Measurements from ENCODE around the gene CREB5.

CREB5 gene

DNA sequence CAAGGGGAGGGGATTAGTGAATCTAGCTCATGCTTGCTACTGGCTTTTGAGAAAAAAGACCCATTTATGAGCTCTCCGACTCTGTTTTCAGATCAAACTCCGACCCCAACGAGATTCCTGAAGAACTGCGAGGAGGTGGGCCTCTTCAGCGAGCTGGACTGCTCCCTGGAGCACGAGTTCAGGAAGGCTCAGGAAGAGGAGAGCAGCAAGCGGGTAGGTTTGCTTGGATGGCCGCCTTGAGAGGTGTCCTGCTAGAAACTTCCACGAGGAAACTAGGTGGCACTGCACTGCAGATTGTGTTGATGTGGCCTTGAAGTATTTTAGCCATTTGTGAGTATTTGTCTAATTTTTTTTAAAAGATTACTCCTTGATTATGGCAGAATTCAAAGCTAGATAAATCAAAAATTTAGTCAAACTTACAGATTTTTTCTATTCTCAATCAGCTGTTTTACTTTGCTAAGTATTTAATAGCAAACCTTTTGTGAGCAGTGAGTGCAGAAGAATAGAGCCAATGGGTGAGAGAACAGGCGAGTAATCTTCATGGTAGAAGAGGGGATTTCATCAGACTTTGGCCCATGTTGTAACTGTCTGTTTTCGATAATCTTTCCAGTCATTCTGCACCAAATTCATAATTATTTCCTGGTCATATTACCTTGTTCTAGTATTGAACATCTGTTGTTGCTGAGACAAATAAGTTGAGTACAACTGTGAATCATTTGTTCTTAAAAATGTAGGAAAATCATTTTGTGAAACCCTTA, 95.4 kb downstream of the CREB5 start:
- no peak for TF ChIP-seq SIN3A (IDR thresholded peaks at IDR 0.05; ENCODE audit: borderline replicate concordance, insufficient read depth, low read length)
- TF ChIP-seq TAF1 (IDR thresholded peaks at IDR 0.05; ENCODE audit: borderline replicate concordance, insufficient read depth, low read length): no peak
- no peak for TF ChIP-seq FOXP2 (optimal IDR thresholded peaks at IDR 0.05; ENCODE audit: borderline replicate concordance, extremely low read depth, extremely low read length, insufficient read depth)
- no peak for TF ChIP-seq POLR2AphosphoS5 (IDR thresholded peaks at IDR 0.05; ENCODE audit: low read depth, low read length)
- TF ChIP-seq, protein P1, sequence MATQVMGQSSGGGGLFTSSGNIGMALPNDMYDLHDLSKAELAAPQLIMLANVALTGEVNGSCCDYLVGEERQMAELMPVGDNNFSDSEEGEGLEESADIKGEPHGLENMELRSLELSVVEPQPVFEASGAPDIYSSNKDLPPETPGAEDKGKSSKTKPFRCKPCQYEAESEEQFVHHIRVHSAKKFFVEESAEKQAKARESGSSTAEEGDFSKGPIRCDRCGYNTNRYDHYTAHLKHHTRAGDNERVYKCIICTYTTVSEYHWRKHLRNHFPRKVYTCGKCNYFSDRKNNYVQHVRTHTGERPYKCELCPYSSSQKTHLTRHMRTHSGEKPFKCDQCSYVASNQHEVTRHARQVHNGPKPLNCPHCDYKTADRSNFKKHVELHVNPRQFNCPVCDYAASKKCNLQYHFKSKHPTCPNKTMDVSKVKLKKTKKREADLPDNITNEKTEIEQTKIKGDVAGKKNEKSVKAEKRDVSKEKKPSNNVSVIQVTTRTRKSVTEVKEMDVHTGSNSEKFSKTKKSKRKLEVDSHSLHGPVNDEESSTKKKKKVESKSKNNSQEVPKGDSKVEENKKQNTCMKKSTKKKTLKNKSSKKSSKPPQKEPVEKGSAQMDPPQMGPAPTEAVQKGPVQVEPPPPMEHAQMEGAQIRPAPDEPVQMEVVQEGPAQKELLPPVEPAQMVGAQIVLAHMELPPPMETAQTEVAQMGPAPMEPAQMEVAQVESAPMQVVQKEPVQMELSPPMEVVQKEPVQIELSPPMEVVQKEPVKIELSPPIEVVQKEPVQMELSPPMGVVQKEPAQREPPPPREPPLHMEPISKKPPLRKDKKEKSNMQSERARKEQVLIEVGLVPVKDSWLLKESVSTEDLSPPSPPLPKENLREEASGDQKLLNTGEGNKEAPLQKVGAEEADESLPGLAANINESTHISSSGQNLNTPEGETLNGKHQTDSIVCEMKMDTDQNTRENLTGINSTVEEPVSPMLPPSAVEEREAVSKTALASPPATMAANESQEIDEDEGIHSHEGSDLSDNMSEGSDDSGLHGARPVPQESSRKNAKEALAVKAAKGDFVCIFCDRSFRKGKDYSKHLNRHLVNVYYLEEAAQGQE (IDR thresholded peaks at IDR 0.05; ENCODE audit: insufficient read depth in 1 of 2, low read depth in 2 of 2, low read length in 2 of 2): no peak

DNA sequence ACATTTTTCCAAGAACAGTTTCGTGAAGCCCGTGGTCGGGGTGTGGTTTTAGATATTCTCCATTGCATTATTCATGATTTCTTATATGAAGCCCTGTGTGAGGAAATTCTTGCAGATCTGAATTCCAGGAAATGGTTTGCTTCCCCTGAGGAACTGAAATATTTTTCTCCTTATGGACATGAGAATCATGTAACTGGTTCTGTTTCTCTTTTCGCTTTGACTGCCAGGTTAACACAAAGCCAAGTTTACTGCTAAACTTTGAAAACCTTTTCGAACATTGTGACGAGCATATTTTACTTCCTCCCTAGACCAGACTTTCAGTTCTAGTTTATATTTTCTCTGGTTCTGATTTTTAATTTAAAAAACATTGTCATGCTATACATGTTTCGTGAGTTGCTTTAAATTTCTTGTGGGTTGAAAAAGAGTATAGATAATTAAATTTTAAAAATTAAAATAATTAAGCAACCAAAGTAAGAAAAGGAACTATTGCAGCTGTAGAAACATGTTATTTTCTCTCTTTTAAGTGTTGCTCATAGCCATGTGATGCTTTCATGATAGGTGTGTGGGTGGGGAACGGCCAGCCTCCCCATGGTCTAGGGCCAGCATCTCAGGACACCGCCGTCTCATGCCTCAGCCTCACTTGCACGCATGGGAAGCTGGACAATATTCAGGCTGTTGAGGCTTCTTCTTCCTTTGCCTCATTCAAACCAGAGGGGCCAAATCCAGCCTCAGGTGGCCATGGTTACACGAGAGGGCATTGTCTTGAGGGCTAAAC, 97.1 kb downstream of the CREB5 start:
- TF ChIP-seq TAF1 (IDR thresholded peaks at IDR 0.05; ENCODE audit: borderline replicate concordance, insufficient read depth, low read length) (no peak), FOXP2 (optimal IDR thresholded peaks at IDR 0.05; ENCODE audit: borderline replicate concordance, extremely low read depth, extremely low read length, insufficient read depth) (no peak), POLR2AphosphoS5 (IDR thresholded peaks at IDR 0.05; ENCODE audit: low read depth, low read length) (no peak)

DNA sequence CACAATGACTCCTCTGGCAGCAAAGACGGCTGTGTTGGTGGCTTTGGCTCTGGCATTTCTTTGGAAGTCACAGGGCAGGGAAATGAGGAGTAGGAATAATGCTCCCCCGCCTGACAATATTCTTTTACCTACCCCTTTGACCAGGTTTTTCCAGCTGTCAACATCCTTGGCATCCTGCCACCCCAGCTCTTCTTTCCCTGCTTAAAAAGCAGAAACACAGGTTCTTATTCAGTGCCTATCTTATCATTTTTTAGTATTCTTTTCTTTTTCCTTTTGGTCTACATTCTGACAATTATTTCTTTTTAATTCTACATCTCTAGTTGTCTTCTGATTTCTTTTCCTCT, 97.7 kb downstream of the CREB5 start:
- TF ChIP-seq POLR2AphosphoS5 (IDR thresholded peaks at IDR 0.05; ENCODE audit: low read depth, low read length): no peak
- TF ChIP-seq, protein P1 (IDR thresholded peaks at IDR 0.05; ENCODE audit: insufficient read depth in 1 of 2, low read depth in 2 of 2, low read length in 2 of 2): no peak
- TF ChIP-seq SIN3A (IDR thresholded peaks at IDR 0.05; ENCODE audit: borderline replicate concordance, insufficient read depth, low read length): no peak
- no peak for TF ChIP-seq FOXP2 (optimal IDR thresholded peaks at IDR 0.05; ENCODE audit: borderline replicate concordance, extremely low read depth, extremely low read length, insufficient read depth)
- no peak for TF ChIP-seq TAF1 (IDR thresholded peaks at IDR 0.05; ENCODE audit: borderline replicate concordance, insufficient read depth, low read length)

DNA sequence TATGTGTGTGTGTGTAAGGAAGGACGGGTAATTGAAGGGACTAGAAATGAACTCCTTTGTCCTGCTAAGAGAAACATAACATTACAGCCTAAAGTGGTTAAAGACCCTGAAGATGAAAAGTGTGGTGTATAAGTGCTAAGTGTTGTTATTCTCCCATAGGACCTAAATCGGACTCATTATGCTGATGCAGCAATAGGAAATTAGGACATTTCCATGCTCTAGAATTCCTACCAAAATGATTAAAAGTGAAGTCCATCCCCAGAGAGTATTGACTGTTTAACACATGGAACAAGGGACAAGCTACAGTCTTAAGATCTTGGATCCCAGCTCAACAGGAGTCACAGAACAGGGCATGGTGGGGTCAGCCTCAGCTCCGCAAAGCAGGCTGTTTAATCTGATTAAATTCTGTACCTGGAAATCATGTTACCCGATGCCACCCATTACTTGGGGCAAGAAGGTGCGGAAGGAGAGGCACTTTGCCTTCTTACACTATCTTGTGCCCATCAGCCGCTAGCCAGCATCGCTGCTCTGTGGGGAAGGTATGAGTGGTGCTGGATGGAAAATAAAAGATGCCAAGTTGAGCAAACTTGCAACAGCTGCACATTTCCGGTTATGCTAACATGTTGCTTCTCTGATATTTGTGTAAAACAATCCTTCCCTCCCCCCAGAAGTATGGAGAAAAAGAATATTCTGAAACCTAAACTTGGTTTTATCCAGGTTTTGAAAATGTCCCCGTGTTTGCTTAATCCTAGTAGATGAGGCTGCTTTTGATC, 100.5 kb downstream of the CREB5 start:
- TF ChIP-seq SIN3A (IDR thresholded peaks at IDR 0.05; ENCODE audit: borderline replicate concordance, insufficient read depth, low read length) (no peak), TAF1 (IDR thresholded peaks at IDR 0.05; ENCODE audit: borderline replicate concordance, insufficient read depth, low read length) (no peak), POLR2AphosphoS5 (IDR thresholded peaks at IDR 0.05; ENCODE audit: low read depth, low read length) (no peak), FOXP2 (optimal IDR thresholded peaks at IDR 0.05; ENCODE audit: borderline replicate concordance, extremely low read depth, extremely low read length, insufficient read depth) (no peak)
- TF ChIP-seq, protein P1 (IDR thresholded peaks at IDR 0.05; ENCODE audit: insufficient read depth in 1 of 2, low read depth in 2 of 2, low read length in 2 of 2): no peak
